Measurements from ENCODE around the gene CCT8L2. TPM values are rescaled to one million over a fixed set of nuclear protein-coding genes. Genes with fewer than 3 reads are reported as not detected.
"Not testable (repeated sequence)": the region's sequence is repeated elsewhere in the genome, so short reads cannot be mapped to it uniquely, and the experiment has no call there.

CCT8L2 gene
- total and polyA plus RNA-seq, 2 of the 8 experiments (the other 6 are each of a cell fraction or from before 2014, with no cell fraction given), result not detected

DNA sequence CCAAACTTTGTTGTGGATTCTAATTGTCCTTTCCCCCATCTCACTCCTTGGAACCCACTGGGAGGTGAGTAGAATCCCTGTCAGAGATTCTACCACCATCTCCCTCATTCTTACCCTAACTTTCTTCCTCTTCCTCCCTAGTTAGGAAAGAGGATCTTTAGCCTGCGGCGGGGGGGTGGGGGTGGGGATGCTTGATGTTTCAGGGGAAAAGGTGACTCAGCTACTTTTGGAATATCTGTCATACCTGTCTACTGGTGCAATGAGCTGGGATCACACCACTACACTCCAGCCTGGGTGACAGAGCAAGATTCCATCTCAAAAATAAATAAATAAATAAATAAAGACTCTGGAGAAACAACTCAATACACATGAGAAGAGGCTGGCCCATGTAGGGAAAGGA, 6.4 kb downstream of the CCT8L2 start (continued):
- TF ChIP-seq BRCA1 (IDR thresholded peaks at IDR 0.05; ENCODE audit: low read depth, low read length) (no peak), KDM4A (IDR thresholded peaks at IDR 0.05; ENCODE audit: low read depth, low read length, severe bottlenecking) (no peak), SP2 (IDR thresholded peaks at IDR 0.05; ENCODE audit: low read length) (no peak), TBP (IDR thresholded peaks at IDR 0.05; ENCODE audit: low read depth, low read length) (no peak), USF2 (IDR thresholded peaks at IDR 0.05; ENCODE audit: low read length) (no peak)

DNA sequence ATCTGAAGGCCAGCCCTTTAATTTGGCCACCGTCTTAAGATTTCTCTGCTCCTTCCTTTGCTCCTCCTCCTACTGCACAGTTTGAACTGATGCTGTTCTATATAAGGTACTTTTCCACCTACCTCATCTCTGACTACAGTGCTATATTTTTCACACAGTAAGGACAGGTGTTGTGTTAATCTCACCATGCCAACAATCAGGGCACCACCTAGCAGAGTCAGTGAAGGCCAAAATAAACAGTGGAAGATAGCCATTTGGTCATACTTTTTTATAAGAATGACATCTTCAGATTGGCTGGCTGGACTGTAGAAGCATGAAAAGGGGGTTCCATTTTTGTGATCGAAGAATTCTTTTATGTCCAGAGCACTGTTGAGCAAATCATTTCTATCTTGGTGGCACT, 11.7 kb downstream of the CCT8L2 start:
- H2BK12ac ChIP-seq (ENCODE audit: low read depth, low read length); H3K56ac ChIP-seq (replicated peaks; ENCODE audit: insufficient read length, low read depth, low read length); H3K79me2 ChIP-seq (ENCODE audit: control insufficient read depth in 1 of 2, insufficient read depth in 2 of 2, low read length in 2 of 2); H2BK15ac ChIP-seq (ENCODE audit: low read length); H3K23me2 ChIP-seq (ENCODE audit: low read depth, low read length); H2BK120ac ChIP-seq (replicated peaks; ENCODE audit: low read depth, low read length); H4K20me1 ChIP-seq (replicated peaks in 1 of 2; ENCODE audit: control insufficient read depth in 1 of 2, insufficient read depth in 2 of 2, low read length in 2 of 2); POLR2A ChIA-PET (ENCODE audit: partially characterized antibody); H3K23ac ChIP-seq (ENCODE audit: insufficient read length); H2AFZ ChIP-seq (ENCODE audit: low read length); H3K79me1 ChIP-seq (ENCODE audit: low read depth, low read length); H3K27me3 ChIP-seq (replicated peaks in 1 of 4; ENCODE audit: control insufficient read depth in 3 of 4, extremely low read depth in 1 of 4, insufficient read depth in 3 of 4, low read length in 3 of 4); H3K9ac ChIP-seq (replicated peaks in 1 of 4; ENCODE audit: extremely low read depth in 1 of 4, low read depth in 3 of 4, low read length in 3 of 4); H3K18ac ChIP-seq (ENCODE audit: extremely low read depth, low read length); H2BK5ac ChIP-seq (ENCODE audit: low read depth, low read length); H4K8ac ChIP-seq (ENCODE audit: extremely low read depth, insufficient read depth, low read length); H3K27ac ChIP-seq (ENCODE audit: low read depth, low read length); H3K36me3 ChIP-seq (ENCODE audit: control insufficient read depth in 2 of 4, insufficient read depth in 4 of 4, low read length in 3 of 4); H3K14ac ChIP-seq (ENCODE audit: insufficient read length); H4K5ac ChIP-seq (ENCODE audit: insufficient read length, low read depth, low read length); FAIRE-seq; H3K4me3 ChIP-seq (ENCODE audit: extremely low read depth in 1 of 4, insufficient read depth in 2 of 4, low read depth in 3 of 4, low read length in 4 of 4); H4K91ac ChIP-seq (replicated peaks; ENCODE audit: insufficient read length, low read length); H3K4ac ChIP-seq (replicated peaks; ENCODE audit: insufficient read length, low read depth, low read length); DNase-seq (ENCODE audit: low read depth in 1 of 2, low spot score in 2 of 2); CTCF ChIA-PET (ENCODE audit: partially characterized antibody); H2BK20ac ChIP-seq (ENCODE audit: low read length); H2AK5ac ChIP-seq (ENCODE audit: low read depth, low read length); H3K4me1 ChIP-seq (replicated peaks in 1 of 4; ENCODE audit: control insufficient read depth in 3 of 4, insufficient read depth in 4 of 4, low read length in 3 of 4); H3K4me2 ChIP-seq (ENCODE audit: insufficient read depth in 1 of 2, low read depth in 2 of 2, low read length in 2 of 2): not testable (repeated sequence)
- H3K9me3 ChIP-seq (ENCODE audit: insufficient read depth in 2 of 2, low read depth in 1 of 2, low read length in 1 of 2), result peaks cover 8 to 31% of the 10 kb centered on the region in 2 experiments; a peak in 3 of 4 replicates
- 79% methylated on average over 1 of the region's 2 CpGs; no CpG with 5 or more reads in 1 of the 2 experiments for WGBS, 2 experiments (ENCODE audit: extremely low coverage in 1 of 2, insufficient coverage in 1 of 2, insufficient read length in 1 of 2, insufficient replicate concordance in 2 of 2, low coverage in 1 of 2, low lambda C conversion rate in 2 of 2, missing lambda C conversion rate in 1 of 2)

Measured in H1 (cell line).